HEK293 (cell line): ENCODE measurements around the gene TMEM151B.

Source experiments
- BCL11A ChIP-seq: fragments of 450-650 bp; formaldehyde crosslinking; IDR thresholded peaks from 2 replicates; pipeline ENCODE4 v1.5.1; 2016; ENCODE audit warnings: low read depth, missing biosample characterization, missing genetic modification characterization
- BCL11B ChIP-seq: fragments of 450-650 bp; formaldehyde crosslinking; IDR thresholded peaks from 2 replicates; pipeline ENCODE4 v1.5.1; 2016; ENCODE audit warnings: low read depth, missing biosample characterization, missing genetic modification characterization
- GLIS1 ChIP-seq: fragments of 450-650 bp; formaldehyde crosslinking; IDR thresholded peaks from 2 replicates; pipeline ENCODE4 v1.5.1; 2016; ENCODE audit warnings: missing biosample characterization, missing genetic modification characterization
- KLF16 ChIP-seq: fragments of 450-650 bp; formaldehyde crosslinking; IDR thresholded peaks from 2 replicates; pipeline ENCODE4 v1.5.1; 2017; ENCODE audit warnings: missing biosample characterization, missing genetic modification characterization
- KLF7 ChIP-seq: fragments of 450-650 bp; formaldehyde crosslinking; IDR thresholded peaks from 2 replicates; pipeline ENCODE4 v1.5.1; 2016; ENCODE audit warnings: missing biosample characterization, missing genetic modification characterization, borderline replicate concordance
- KLF8 ChIP-seq: fragments of 450-650 bp; formaldehyde crosslinking; IDR thresholded peaks from 2 replicates; pipeline ENCODE4 v1.5.1; 2016; ENCODE audit warnings: missing biosample characterization, missing genetic modification characterization
- KLF9 ChIP-seq: fragments of 450-650 bp; formaldehyde crosslinking; IDR thresholded peaks from 2 replicates; pipeline ENCODE4 v1.5.1; 2016; ENCODE audit warnings: missing biosample characterization, missing genetic modification characterization, low read depth
- OSR2 ChIP-seq: fragments of 450-650 bp; formaldehyde crosslinking; IDR thresholded peaks from 2 replicates; pipeline ENCODE4 v1.5.1; 2016; ENCODE audit warnings: missing biosample characterization, missing genetic modification characterization
- OVOL3 ChIP-seq: fragments of 450-650 bp; formaldehyde crosslinking; IDR thresholded peaks from 2 replicates; pipeline ENCODE4 v1.5.1; 2016; ENCODE audit warnings: missing biosample characterization, missing genetic modification characterization
- REPIN1 ChIP-seq: fragments of 450-650 bp; formaldehyde crosslinking; IDR thresholded peaks from 2 replicates; pipeline ENCODE4 v1.5.1; 2017; ENCODE audit warnings: missing biosample characterization, missing genetic modification characterization, low read depth
- SP3 ChIP-seq: fragments of 450-650 bp; formaldehyde crosslinking; IDR thresholded peaks from 2 replicates; pipeline ENCODE4 v1.5.1; 2016; ENCODE audit warnings: missing biosample characterization, missing genetic modification characterization
- ZFHX2 ChIP-seq: fragments of 450-650 bp; formaldehyde crosslinking; conservative IDR thresholded peaks from 2 replicates; pipeline ENCODE4 v1.5.1; 2016; ENCODE audit warnings: missing biosample characterization, missing genetic modification characterization
- ZFP37 ChIP-seq: fragments of 450-650 bp; formaldehyde crosslinking; IDR thresholded peaks from 2 replicates; pipeline ENCODE4 v1.5.1; 2016; ENCODE audit warnings: missing biosample characterization, missing genetic modification characterization
- ZNF132 ChIP-seq: fragments of 450-650 bp; formaldehyde crosslinking; IDR thresholded peaks from 2 replicates; pipeline ENCODE4 v1.5.1; 2017; ENCODE audit warnings: missing biosample characterization, missing genetic modification characterization, borderline replicate concordance
- ZNF148 ChIP-seq: fragments of 450-650 bp; formaldehyde crosslinking; IDR thresholded peaks from 2 replicates; pipeline ENCODE4 v1.5.0; 2017; ENCODE audit warnings: missing biosample characterization, missing genetic modification characterization, borderline replicate concordance
- ZNF169 ChIP-seq: fragments of 450-650 bp; formaldehyde crosslinking; IDR thresholded peaks from 2 replicates; pipeline ENCODE4 v1.5.1; 2016; ENCODE audit warnings: missing biosample characterization, missing genetic modification characterization
- ZNF24 ChIP-seq: fragments of 450-650 bp; formaldehyde crosslinking; IDR thresholded peaks from 2 replicates; pipeline ENCODE4 v1.5.1; 2016; ENCODE audit warnings: missing biosample characterization, missing genetic modification characterization
- ZNF335 ChIP-seq: fragments of 450-650 bp; formaldehyde crosslinking; conservative IDR thresholded peaks from 2 replicates; pipeline ENCODE4 v1.5.1; 2016; ENCODE audit warnings: missing biosample characterization, missing genetic modification characterization
- ZNF391 ChIP-seq: fragments of 450-650 bp; formaldehyde crosslinking; IDR thresholded peaks from 2 replicates; pipeline ENCODE4 v1.5.1; 2016; ENCODE audit warnings: low read depth, missing biosample characterization, missing genetic modification characterization, borderline replicate concordance
- ZNF529 ChIP-seq: fragments of 450-650 bp; formaldehyde crosslinking; IDR thresholded peaks from 2 replicates; pipeline ENCODE4 v1.5.1; 2017; ENCODE audit warnings: missing genetic modification characterization, missing biosample characterization; ENCODE audit not compliant: insufficient replicate concordance
- ZNF548 ChIP-seq: fragments of 450-650 bp; formaldehyde crosslinking; IDR thresholded peaks from 2 replicates; pipeline ENCODE4 v1.5.1; 2016; ENCODE audit warnings: missing biosample characterization, missing genetic modification characterization
- ZNF600 ChIP-seq: fragments of 450-650 bp; formaldehyde crosslinking; IDR thresholded peaks from 2 replicates; pipeline ENCODE4 v1.5.1; 2016; ENCODE audit warnings: missing biosample characterization, missing genetic modification characterization
- ZNF610 ChIP-seq: fragments of 450-650 bp; formaldehyde crosslinking; IDR thresholded peaks from 2 replicates; pipeline ENCODE4 v1.5.1; 2016; ENCODE audit warnings: missing biosample characterization, missing genetic modification characterization, borderline replicate concordance
- ZNF624 ChIP-seq: fragments of 450-650 bp; formaldehyde crosslinking; IDR thresholded peaks from 2 replicates; pipeline ENCODE4 v1.5.1; 2017; ENCODE audit warnings: missing biosample characterization, missing genetic modification characterization
- ZNF664 ChIP-seq: fragments of 450-650 bp; formaldehyde crosslinking; IDR thresholded peaks from 2 replicates; pipeline ENCODE4 v1.5.1; 2016; ENCODE audit warnings: missing biosample characterization, missing genetic modification characterization
- ZNF704 ChIP-seq: fragments of 450-650 bp; formaldehyde crosslinking; IDR thresholded peaks from 2 replicates; pipeline ENCODE4 v1.5.1; 2016; ENCODE audit warnings: missing biosample characterization, missing genetic modification characterization
- ZNF777 ChIP-seq: fragments of 450-650 bp; formaldehyde crosslinking; IDR thresholded peaks from 2 replicates; pipeline ENCODE4 v1.5.1; 2017; ENCODE audit warnings: missing biosample characterization, missing genetic modification characterization, borderline replicate concordance
- ZNF843 ChIP-seq: fragments of 450-650 bp; formaldehyde crosslinking; IDR thresholded peaks from 2 replicates; pipeline ENCODE4 v1.5.1; 2016; ENCODE audit warnings: missing biosample characterization, missing genetic modification characterization
- ZXDB ChIP-seq: fragments of 450-650 bp; formaldehyde crosslinking; IDR thresholded peaks from 2 replicates; pipeline ENCODE4 v1.5.1; 2016; ENCODE audit warnings: missing biosample characterization, missing genetic modification characterization
- TF ChIP-seq, protein P1 (sequence below): fragments of 450-650 bp; formaldehyde crosslinking; optimal IDR thresholded peaks from 2 replicates; pipeline ENCODE3; 2016; ENCODE audit warnings: missing biosample characterization, mild to moderate bottlenecking, missing genetic modification characterization

Gene TMEM151B

GRCh38 chr6:44237813-44238433, 32.3 kb upstream of the TMEM151B start (continued):
- TF ChIP-seq ZFP37 (tag by site-specific recombination) (peak; percentile 77; the same call in 1 of the 2 replicates), KLF16 (tag by site-specific recombination) (peak; percentile 75), REPIN1 (no peak; the same call in 1 of the 2 replicates), KLF8 (tag by site-specific recombination) (peak; percentile 92), ZNF529 (no peak), BCL11B (tag by site-specific recombination) (0 out of 2 replicates have a peak, but pooled peaks have one; percentile 54), GLIS1 (tag by site-specific recombination) (peak; percentile 52), ZNF610 (tag by site-specific recombination) (peak; percentile 69; the same call in 1 of the 2 replicates), ZNF548 (tag by site-specific recombination) (0 out of 2 replicates have a peak, but pooled peaks have one; percentile 11), ZNF843 (peak; percentile 67), SP3 (tag by site-specific recombination) (peak; percentile 49; the same call in 1 of the 2 replicates), ZFHX2 (tag by site-specific recombination) (peak; percentile 83), ZNF148 (tag by site-specific recombination) (peak; percentile 35; the same call in 1 of the 2 replicates), ZNF624 (tag by site-specific recombination) (peak; percentile 15; the same call in 1 of the 2 replicates), ZXDB (tag by site-specific recombination) (peak; percentile 96), ZNF24 (tag by site-specific recombination) (0 out of 2 replicates have a peak, but pooled peaks have one; percentile 73), ZNF169 (tag by site-specific recombination) (peak; percentile 31; the same call in 1 of the 2 replicates), ZNF600 (tag by site-specific recombination) (peak; percentile 64; the same call in 1 of the 2 replicates), ZNF777 (tag by site-specific recombination) (0 out of 2 replicates have a peak, but pooled peaks have one; percentile 39), ZNF132 (no peak), ZNF335 (peak; percentile 75), ZNF704 (tag by site-specific recombination) (no peak), KLF9 (tag by site-specific recombination) (0 out of 2 replicates have a peak, but pooled peaks have one; percentile 56), KLF7 (tag by site-specific recombination) (peak; percentile 55; the same call in 1 of the 2 replicates), ZNF664 (tag by site-specific recombination) (no peak), OVOL3 (tag by site-specific recombination) (no peak; the same call in 1 of the 2 replicates), ZNF391 (tag by site-specific recombination) (0 out of 2 replicates have a peak, but pooled peaks have one; percentile 41), BCL11A (peak; percentile 73), OSR2 (no peak)
- TF ChIP-seq, protein P1, sequence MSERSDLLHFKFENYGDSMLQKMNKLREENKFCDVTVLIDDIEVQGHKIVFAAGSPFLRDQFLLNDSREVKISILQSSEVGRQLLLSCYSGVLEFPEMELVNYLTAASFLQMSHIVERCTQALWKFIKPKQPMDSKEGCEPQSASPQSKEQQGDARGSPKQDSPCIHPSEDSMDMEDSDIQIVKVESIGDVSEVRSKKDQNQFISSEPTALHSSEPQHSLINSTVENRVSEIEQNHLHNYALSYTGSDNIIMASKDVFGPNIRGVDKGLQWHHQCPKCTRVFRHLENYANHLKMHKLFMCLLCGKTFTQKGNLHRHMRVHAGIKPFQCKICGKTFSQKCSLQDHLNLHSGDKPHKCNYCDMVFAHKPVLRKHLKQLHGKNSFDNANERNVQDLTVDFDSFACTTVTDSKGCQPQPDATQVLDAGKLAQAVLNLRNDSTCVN (tag by site-specific recombination), result peak; percentile 59
